HepG2 (cell line): Measurements from ENCODE around the gene CDK18.

Experiments
- CBX1 ChIP-seq: IDR thresholded peaks from one replicate; pipeline ENCODE4 v1.6.1; 2016; ENCODE audit warnings: antibody characterized with exemption, low read depth
- HMGA1 ChIP-seq: sonication (generic); formaldehyde crosslinking; conservative IDR thresholded peaks from 2 replicates; pipeline ENCODE4 v1.4.0; 2020; ENCODE audit warnings: missing genetic modification reagents
- RXRA ChIP-seq: sonication (generic); formaldehyde crosslinking; IDR thresholded peaks from 2 replicates; pipeline ENCODE4 v1.5.1; 2020; ENCODE audit warnings: missing genetic modification reagents
- SIN3A ChIP-seq: IDR thresholded peaks from 2 replicates; pipeline ENCODE4 v1.6.1; 2011; ENCODE audit warnings: low read depth, mild to moderate bottlenecking, control low read depth, low read length, borderline replicate concordance
- SMAD1 ChIP-seq: sonication (generic); formaldehyde crosslinking; IDR thresholded peaks from 2 replicates; pipeline ENCODE4 v1.4.0; 2020; ENCODE audit warnings: missing genetic modification reagents, low read depth, mild to moderate bottlenecking, borderline replicate concordance
- SP2 ChIP-seq: sonication (generic); formaldehyde crosslinking; IDR thresholded peaks from 2 replicates; pipeline ENCODE4 v1.5.1; 2020; ENCODE audit warnings: mild to moderate bottlenecking, missing genetic modification reagents
- TP53 ChIP-seq: sonication (generic); formaldehyde crosslinking; conservative IDR thresholded peaks from 2 replicates; pipeline ENCODE4 v1.4.0; 2020; ENCODE audit warnings: missing genetic modification reagents
- U2AF2 ChIP-seq: fragments of 200-400 bp; formaldehyde crosslinking; IDR thresholded peaks from 2 replicates; pipeline ENCODE4 v1.6.1; 2017; ENCODE audit warnings: low read depth, mild to moderate bottlenecking, low read length
- ZNF720 ChIP-seq: sonication (generic); formaldehyde crosslinking; IDR thresholded peaks from 2 replicates; pipeline ENCODE4 v1.4.0; 2020; ENCODE audit warnings: missing genetic modification reagents
- TF ChIP-seq, protein P1 (sequence below): sonication (generic); formaldehyde crosslinking; IDR thresholded peaks from 2 replicates; pipeline ENCODE4 v1.5.0; 2020; ENCODE audit warnings: mild to moderate bottlenecking, missing genetic modification reagents, moderate library complexity
- TF ChIP-seq, protein P2 (sequence below), 2 experiments: IDR thresholded peaks; 2 replicates each; pipeline ENCODE4 v1.6.1; 2011 to 2012; ENCODE audit warnings: low read length in 2 of 2, borderline replicate concordance in 1 of 2, low read depth in 1 of 2, mild to moderate bottlenecking in 1 of 2, moderate library complexity in 1 of 2
- TF ChIP-seq, protein P3 (sequence below): sonication (generic); formaldehyde crosslinking; IDR thresholded peaks from 2 replicates; pipeline ENCODE4 v1.4.0; 2020; ENCODE audit warnings: missing genetic modification reagents
- TF ChIP-seq, protein P4 (sequence below): IDR thresholded peaks from 2 replicates; pipeline ENCODE4 v1.6.1; 2016; ENCODE audit warnings: missing genetic modification reagents, missing compliant biosample characterization

DNA sequence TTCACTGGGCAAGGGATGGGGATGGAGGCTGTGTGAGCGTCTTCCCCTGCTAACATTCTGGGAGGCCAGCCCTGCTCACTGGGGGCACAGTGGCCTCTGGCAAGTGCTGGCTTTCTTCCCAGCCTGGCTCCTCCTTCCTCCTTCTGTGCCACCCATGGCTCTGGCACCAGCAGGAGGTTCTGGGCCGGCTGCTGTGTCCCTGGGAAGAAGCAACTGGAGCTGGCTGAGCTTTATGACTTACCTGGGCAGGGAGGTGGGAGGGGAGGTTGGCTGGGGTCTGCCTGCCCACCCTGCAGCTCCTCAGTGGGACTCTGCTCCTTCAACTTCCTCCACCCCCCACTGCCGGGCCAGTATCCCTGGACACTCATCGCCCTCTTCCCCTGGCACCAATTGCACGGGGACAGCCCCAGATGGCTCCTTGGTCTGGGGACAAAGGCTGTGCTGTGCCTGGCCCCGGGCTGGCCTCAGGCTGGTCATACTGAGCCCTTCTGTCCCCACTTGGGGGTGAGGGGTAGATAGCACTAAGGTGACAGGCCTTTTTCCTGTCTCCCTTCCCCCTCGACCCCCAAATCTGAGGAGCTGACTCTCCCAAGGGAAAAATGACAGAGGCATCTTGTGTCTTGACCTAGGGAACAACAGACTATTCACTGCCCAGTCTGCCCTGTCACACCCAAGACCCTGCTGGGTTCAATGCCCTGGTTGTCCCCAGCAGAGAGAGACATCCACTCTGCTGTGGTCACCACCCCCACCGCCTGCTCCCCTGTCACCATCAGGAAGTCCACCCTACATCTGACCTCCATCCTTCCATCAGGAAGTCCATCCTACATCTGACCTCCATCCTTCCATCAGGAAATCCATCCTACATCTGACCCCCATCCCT is 14.4 kb downstream of the CDK18 start:
- TF ChIP-seq U2AF2 (no peak), CBX1 (no peak), HMGA1 (CRISPR knock-in tag) (no peak), RXRA (CRISPR knock-in tag) (no peak), SMAD1 (no peak), ZNF720 (no peak), SP2 (CRISPR knock-in tag) (no peak), TP53 (no peak), SIN3A (no peak)
- TF ChIP-seq, protein P1, sequence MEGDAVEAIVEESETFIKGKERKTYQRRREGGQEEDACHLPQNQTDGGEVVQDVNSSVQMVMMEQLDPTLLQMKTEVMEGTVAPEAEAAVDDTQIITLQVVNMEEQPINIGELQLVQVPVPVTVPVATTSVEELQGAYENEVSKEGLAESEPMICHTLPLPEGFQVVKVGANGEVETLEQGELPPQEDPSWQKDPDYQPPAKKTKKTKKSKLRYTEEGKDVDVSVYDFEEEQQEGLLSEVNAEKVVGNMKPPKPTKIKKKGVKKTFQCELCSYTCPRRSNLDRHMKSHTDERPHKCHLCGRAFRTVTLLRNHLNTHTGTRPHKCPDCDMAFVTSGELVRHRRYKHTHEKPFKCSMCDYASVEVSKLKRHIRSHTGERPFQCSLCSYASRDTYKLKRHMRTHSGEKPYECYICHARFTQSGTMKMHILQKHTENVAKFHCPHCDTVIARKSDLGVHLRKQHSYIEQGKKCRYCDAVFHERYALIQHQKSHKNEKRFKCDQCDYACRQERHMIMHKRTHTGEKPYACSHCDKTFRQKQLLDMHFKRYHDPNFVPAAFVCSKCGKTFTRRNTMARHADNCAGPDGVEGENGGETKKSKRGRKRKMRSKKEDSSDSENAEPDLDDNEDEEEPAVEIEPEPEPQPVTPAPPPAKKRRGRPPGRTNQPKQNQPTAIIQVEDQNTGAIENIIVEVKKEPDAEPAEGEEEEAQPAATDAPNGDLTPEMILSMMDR (CRISPR knock-in tag), result no peak
- TF ChIP-seq, protein P2, sequence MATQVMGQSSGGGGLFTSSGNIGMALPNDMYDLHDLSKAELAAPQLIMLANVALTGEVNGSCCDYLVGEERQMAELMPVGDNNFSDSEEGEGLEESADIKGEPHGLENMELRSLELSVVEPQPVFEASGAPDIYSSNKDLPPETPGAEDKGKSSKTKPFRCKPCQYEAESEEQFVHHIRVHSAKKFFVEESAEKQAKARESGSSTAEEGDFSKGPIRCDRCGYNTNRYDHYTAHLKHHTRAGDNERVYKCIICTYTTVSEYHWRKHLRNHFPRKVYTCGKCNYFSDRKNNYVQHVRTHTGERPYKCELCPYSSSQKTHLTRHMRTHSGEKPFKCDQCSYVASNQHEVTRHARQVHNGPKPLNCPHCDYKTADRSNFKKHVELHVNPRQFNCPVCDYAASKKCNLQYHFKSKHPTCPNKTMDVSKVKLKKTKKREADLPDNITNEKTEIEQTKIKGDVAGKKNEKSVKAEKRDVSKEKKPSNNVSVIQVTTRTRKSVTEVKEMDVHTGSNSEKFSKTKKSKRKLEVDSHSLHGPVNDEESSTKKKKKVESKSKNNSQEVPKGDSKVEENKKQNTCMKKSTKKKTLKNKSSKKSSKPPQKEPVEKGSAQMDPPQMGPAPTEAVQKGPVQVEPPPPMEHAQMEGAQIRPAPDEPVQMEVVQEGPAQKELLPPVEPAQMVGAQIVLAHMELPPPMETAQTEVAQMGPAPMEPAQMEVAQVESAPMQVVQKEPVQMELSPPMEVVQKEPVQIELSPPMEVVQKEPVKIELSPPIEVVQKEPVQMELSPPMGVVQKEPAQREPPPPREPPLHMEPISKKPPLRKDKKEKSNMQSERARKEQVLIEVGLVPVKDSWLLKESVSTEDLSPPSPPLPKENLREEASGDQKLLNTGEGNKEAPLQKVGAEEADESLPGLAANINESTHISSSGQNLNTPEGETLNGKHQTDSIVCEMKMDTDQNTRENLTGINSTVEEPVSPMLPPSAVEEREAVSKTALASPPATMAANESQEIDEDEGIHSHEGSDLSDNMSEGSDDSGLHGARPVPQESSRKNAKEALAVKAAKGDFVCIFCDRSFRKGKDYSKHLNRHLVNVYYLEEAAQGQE (IDR thresholded peaks at IDR 0.05; ENCODE audit: borderline replicate concordance in 1 of 2, low read depth in 1 of 2, low read length in 2 of 2), result no peak
- TF ChIP-seq, protein P3, sequence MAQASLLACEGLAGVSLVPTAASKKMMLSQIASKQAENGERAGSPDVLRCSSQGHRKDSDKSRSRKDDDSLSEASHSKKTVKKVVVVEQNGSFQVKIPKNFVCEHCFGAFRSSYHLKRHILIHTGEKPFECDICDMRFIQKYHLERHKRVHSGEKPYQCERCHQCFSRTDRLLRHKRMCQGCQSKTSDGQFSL, result no peak
- TF ChIP-seq, protein P4, sequence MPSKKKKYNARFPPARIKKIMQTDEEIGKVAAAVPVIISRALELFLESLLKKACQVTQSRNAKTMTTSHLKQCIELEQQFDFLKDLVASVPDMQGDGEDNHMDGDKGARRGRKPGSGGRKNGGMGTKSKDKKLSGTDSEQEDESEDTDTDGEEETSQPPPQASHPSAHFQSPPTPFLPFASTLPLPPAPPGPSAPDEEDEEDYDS, result no peak
